GM21390 (cell line): ENCODE data around the gene B4GALT5.

ENCODE experiments used
- ATAC-seq: cut with Tn5 transposase; IDR thresholded peaks from one replicate; pipeline ENCODE4 v1.9.1; 2021; ENCODE audit not compliant: unreplicated experiment

The B4GALT5 gene

GRCh38 chr20:49659056-49659455 is 54.6 kb downstream of the B4GALT5 start:
- ATAC-seq: no peak

GRCh38 chr20:49658508-49658907 is 55.2 kb downstream of the B4GALT5 start:
- no peak for ATAC-seq

- ATAC-seq: no peak
These were observed 56.4 kb downstream of the B4GALT5 start for GRCh38 chr20:49657118-49657901.

GRCh38 chr20:49656304-49656703 is 57.4 kb downstream of the B4GALT5 start:
- no peak for ATAC-seq

GRCh38 chr20:49653925-49654434 is 59.7 kb downstream of the B4GALT5 start:
- no peak for ATAC-seq

- no peak for ATAC-seq
These were observed 64.0 kb downstream of the B4GALT5 start for GRCh38 chr20:49649672-49650071.

DNA sequence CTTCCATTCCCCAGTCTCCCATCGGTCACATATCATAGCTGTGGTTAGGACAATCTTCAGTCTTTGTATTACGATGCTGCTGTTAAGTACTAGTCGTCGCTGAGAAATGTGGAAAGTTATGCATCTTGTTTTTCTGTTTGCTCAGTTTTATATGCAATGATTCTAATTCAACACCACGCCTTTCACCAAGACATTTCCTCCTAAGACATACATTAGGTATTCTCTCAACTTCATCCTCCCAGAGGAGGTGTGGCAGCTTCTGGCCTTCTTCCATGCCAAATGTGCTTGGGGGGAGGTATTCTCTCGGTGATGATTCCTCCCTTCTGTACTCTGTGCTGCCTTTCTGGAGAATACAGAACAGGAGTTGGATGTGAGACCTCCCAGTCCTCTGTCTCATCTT is 66.1 kb downstream of the B4GALT5 start:
- no peak for ATAC-seq

DNA sequence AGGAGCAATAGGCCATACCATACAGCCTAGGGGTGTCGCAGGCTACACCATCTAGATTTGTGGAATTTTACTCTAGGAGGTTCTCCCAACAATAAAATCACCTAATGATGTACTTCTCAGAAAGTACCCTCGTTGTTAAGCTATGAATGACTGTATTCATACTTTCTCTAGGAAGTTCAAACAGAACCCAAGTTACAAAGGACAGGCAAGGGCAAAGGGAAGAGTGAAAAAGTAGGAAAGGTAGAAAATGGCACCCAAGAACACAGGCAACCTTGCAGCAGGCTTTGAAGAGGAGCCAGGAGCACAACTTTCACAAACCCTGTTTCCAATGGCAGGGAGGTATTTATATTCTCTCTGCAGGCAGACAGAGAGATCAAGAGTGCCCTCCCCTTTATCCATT is 67.2 kb downstream of the B4GALT5 start:
- ATAC-seq: no peak

DNA sequence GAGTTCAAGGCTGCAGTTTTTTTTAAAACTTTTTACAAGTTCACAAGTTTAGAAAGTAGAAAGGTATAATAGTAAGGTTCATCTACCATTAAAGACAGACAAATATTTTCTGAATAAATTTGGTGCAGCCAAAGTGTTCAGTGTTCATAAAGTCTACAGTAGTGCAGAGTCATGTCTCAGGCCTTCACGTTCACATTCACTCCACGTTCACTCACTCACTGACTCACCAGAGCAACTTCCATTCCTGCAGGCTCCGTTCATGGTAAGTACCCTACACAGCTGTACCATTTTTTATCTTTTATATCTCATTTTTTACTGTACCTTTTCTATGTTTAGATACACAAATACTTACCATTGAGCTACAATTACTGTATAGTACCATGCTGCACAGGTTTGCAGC is 67.6 kb downstream of the B4GALT5 start:
- ATAC-seq: no peak

DNA sequence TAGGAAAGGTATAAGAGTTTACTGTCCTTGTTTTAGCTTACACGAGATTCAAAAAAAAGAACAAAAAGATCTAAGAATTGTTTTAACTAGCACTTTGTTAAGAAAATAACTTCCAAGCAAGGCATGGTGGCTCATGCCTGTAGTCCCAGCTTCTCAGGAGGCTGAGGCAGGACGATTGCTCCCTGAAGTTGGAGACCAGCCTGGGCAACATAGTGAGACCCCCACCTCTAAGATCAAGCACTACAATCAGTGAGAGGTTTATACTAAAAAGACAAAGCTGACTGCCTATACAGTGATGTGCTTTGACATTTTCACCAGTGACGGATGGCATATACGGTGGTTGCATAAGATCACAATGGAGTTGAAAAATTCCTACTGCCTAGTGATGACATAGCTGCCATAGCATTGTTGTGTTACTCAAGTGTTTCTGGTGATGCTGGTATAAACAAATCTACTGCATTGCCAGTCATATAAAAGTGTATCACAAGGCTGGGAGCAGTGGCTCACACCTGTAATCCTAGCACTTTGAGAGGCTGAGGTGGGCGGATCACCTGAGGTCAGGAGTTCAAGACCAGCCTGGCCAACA is 68.6 kb downstream of the B4GALT5 start:
- ATAC-seq: no peak

- ATAC-seq: no peak
These were observed 70.9 kb downstream of the B4GALT5 start for GRCh38 chr20:49642816-49643215.

GRCh38 chr20:49641683-49642656 is 71.7 kb downstream of the B4GALT5 start:
- no peak for ATAC-seq

GRCh38 chr20:49637046-49637637 is 76.5 kb downstream of the B4GALT5 start:
- no peak for ATAC-seq

- ATAC-seq: no peak
These were observed 77.2 kb downstream of the B4GALT5 start for GRCh38 chr20:49636447-49636846.

- ATAC-seq: no peak
These were observed 77.8 kb downstream of the B4GALT5 start for GRCh38 chr20:49635866-49636265.

DNA sequence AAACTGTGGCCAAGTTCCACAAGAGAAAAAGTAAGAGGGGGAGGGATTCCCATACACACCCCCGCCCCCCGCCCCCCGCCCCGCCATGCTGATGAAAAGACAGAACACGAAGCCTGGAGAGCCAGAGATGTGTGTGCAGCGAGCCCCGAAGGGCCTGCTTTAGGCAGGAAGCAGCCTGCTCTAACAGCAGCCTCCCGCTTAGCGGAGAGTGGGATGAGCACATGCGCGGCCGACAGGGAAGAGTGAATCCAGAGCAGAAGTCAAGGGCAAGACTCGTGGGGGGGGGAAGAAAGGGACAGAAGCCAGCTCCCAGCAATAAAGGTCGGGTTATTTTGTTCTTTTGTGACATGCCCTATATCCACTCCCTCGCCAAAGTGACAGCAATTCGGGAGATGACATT is 78.5 kb downstream of the B4GALT5 start:
- no peak for ATAC-seq

GRCh38 chr20:49634116-49634515 is 79.6 kb downstream of the B4GALT5 start:
- no peak for ATAC-seq

DNA sequence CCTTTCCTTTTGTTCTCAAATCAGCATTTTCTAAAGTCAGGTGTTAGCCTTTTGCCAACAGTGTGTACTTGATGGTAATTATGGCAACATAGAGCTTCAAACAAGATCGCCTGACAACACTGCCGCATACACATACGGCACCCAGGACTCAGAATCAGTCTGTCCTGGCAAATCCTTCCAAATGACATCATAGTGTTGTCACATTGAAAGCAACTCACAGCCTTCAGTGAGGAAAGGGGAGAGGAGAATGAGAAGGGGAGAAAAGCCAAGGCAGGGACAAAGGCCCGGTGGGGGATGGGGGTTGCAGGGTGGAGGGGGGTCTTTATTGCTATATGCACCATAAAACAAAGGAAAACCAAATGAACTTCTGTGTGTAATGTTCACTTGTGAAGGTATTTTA is 80.0 kb downstream of the B4GALT5 start:
- ATAC-seq: no peak

- no peak for ATAC-seq
These were observed 80.7 kb downstream of the B4GALT5 start for GRCh38 chr20:49633023-49633422.

DNA sequence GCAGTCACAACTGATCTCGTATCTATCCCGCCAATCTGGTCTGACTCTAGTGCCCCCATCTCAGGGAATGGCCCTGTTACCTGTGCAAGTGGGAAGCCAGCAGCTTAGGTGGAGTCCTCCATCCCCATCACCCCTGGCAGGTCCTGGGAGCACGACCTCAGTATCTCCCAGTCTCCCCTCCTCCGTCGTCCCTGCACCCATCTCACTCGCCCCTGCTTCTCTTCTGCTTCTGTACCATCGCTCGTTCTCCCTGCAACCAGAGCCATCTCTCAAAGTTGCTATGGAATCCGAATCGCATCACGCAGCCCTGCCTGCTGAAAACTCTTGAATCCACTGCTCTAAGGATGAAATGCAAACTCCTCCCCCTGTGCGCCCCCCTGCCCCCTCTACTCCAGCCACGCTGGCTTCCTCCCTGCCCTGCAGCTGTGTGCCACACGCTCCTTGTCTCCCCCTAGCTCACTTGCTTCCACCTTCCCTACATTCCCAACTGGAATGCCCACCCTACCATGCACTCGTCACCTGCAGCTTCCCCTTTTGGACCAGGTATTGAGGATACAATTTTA is 81.7 kb downstream of the B4GALT5 start:
- ATAC-seq: no peak
